ENCODE data around the gene KRTAP16-1.

GRCh38 chr17:41315814-41316445, 6.8 kb upstream of the KRTAP16-1 start:
- no peak for TF ChIP-seq CTCF (IDR thresholded peaks at IDR 0.05)
- no peak for TF ChIP-seq EZH2 (IDR thresholded peaks at IDR 0.05; ENCODE audit: borderline replicate concordance, insufficient read depth, low read depth, low read length, poor library complexity, severe bottlenecking)

Measured in B cell (primary cell).